GM23338 (cell line): ENCODE results near the gene PPP5C.

Source experiments
- CTCF ChIP-seq, 2 experiments: fragments of 200-600 bp in 1 of 2; sonication (generic) in 1 of 2; conservative IDR thresholded peaks; 2 replicates each; pipeline versions ENCODE4 v1.5.1 to v1.6.1; 2016 to 2017; ENCODE audit warnings: antibody characterized with exemption in 2 of 2, low read depth in 2 of 2, mild to moderate bottlenecking in 2 of 2, moderate library complexity in 1 of 2
- EZH2 ChIP-seq: fragments of 200-600 bp; sonication (generic); IDR thresholded peaks from one replicate; pipeline ENCODE4 v1.8.0; 2017; ENCODE audit warnings: antibody characterized with exemption, mild to moderate bottlenecking, low read depth; ENCODE audit not compliant: unreplicated experiment
- POLR2AphosphoS5 ChIP-seq: IDR thresholded peaks from 2 replicates; pipeline ENCODE4 v1.6.1; 2016; ENCODE audit warnings: antibody characterized with exemption, low read depth

GRCh38 chr19:46411088-46411924, 64.4 kb downstream of the PPP5C start:
- TF ChIP-seq EZH2 (no peak), CTCF (conservative IDR thresholded peaks at IDR 0.05; ENCODE audit: low read depth in 2 of 2) (no peak), POLR2AphosphoS5 (no peak)
